ENCODE data around the gene PPP1R15B. TPM values are rescaled to one million over a fixed set of nuclear protein-coding genes. Genes with fewer than 3 reads are reported as not detected.

PPP1R15B gene
- total RNA-seq (66.9 and 77.0 TPM in 2 replicates), polyA plus RNA-seq (31.2 and 34.0 TPM in 2 replicates)

GRCh38 chr1:204411451-204412204 is at the start of gene PPP1R15B:
TSS of gene PPP1R15B (minus strand) at chr1:204411817. CDS start at chr1:204411411, 406 bp downstream.
- Histone ChIP-seq H3K9me2 (replicated peaks; ENCODE audit: insufficient read depth) (no peaks in the 10 kb centered on the region), H3K36me3 (replicated peaks; ENCODE audit: insufficient read depth, low read depth) (no peaks in the 10 kb centered on the region), H3K9me3 (ENCODE audit: low read depth) (no peaks in the 10 kb centered on the region), H3K79me2 (peaks cover 72% of the 10 kb centered on the region), H3K4me3 (peak within 1 kb of the TSS; percentile 96), H3K27ac (peak within 1 kb of the TSS; percentile 100), H3K4me2 (peak within 1 kb of the TSS; percentile 81), H3K27me3 (no peaks in the 10 kb centered on the region), H3K4me1 (ENCODE audit: insufficient read depth) (peaks cover 8% of the 10 kb centered on the region), H2AFZ (peak within 1 kb of the TSS; percentile 53), H4K20me1 (ENCODE audit: insufficient read depth, poor library complexity, severe bottlenecking) (peaks cover 43% of the 10 kb centered on the region)
- WGBS (ENCODE audit: low lambda C conversion rate, missing lambda C conversion rate) = 2% methylated on average over 59 of the region's 69 CpGs
- no peak for TF ChIP-seq EZH2phosphoT487 (IDR thresholded peaks at IDR 0.05; ENCODE audit: low read depth, severe bottlenecking, unreplicated experiment)
- TF ChIP-seq CTCF (IDR thresholded peaks at IDR 0.05; ENCODE audit: poor library complexity) = no peak
- TF ChIP-seq EZH2 (IDR thresholded peaks at IDR 0.05; ENCODE audit: borderline replicate concordance) = no peak
- peak; percentile 99 for DNase-seq (ENCODE audit: low spot score)

DNA sequence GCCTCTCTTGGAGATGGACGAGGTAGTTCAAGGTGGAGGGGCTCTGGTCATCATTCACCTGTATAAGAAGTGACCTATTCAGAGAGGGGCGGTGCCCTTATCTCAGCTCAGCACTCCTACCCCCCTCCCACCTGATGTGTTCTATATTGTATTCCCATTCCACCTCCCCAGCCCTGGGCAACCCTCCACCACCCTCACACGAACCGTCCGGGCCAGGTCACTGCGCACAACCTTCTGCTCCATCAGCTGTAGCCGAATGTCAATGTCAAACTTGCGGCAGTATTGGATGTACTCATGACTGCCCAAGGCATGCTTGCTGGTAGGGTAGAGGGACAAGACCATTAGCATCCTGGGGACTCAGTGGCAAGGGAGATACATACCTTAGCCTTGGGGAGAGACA is 48.7 kb upstream of the PPP1R15B start:
- Histone ChIP-seq H3K9me2 (replicated peaks; ENCODE audit: insufficient read depth) (no peaks in the 10 kb centered on the region), H2AFZ (no peak overlapping the region), H3K27me3 (no peaks in the 10 kb centered on the region), H3K36me3 (replicated peaks; ENCODE audit: insufficient read depth, low read depth) (no peaks in the 10 kb centered on the region), H3K79me2 (no peaks in the 10 kb centered on the region), H3K4me3 (no peak overlapping the region), H4K20me1 (ENCODE audit: insufficient read depth, poor library complexity, severe bottlenecking) (no peaks in the 10 kb centered on the region), H3K4me1 (ENCODE audit: insufficient read depth) (peaks cover 7% of the 10 kb centered on the region), H3K27ac (no peak overlapping the region), H3K4me2 (no peak overlapping the region), H3K9me3 (ENCODE audit: low read depth) (no peaks in the 10 kb centered on the region)
- WGBS (ENCODE audit: low lambda C conversion rate, missing lambda C conversion rate) = 96% methylated on average over 8 of the region's 8 CpGs
- TF ChIP-seq EZH2phosphoT487 (IDR thresholded peaks at IDR 0.05; ENCODE audit: low read depth, severe bottlenecking, unreplicated experiment) (no peak), CTCF (IDR thresholded peaks at IDR 0.05; ENCODE audit: poor library complexity) (no peak), EZH2 (IDR thresholded peaks at IDR 0.05; ENCODE audit: borderline replicate concordance) (no peak)
- DNase-seq (ENCODE audit: low spot score) = no peak

DNA sequence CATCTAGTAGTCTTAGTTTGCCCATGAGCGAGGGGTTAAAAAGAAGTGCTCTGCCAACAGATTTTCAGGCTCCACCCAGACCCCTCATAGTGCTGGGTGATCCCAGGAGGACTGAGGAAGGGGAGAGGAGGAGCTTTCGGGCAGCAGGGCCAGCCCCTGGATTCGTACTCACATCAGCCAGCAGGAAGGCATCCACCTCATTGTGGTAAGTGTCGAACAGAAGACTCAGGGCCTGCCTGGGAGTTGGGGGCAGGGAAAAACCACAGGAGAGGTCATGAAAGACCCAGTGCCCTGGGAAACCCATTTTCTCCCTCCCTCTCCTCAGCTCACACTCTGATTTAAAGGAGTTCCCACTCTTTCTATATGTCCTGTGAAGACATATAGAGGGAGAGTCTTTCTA is 48.1 kb upstream of the PPP1R15B start:
- Histone ChIP-seq H3K9me2 (replicated peaks; ENCODE audit: insufficient read depth) (no peaks in the 10 kb centered on the region), H3K79me2 (no peaks in the 10 kb centered on the region), H3K27me3 (no peaks in the 10 kb centered on the region), H3K27ac (no peak overlapping the region), H3K4me2 (no peak overlapping the region), H4K20me1 (ENCODE audit: insufficient read depth, poor library complexity, severe bottlenecking) (no peaks in the 10 kb centered on the region), H2AFZ (no peak overlapping the region), H3K4me1 (ENCODE audit: insufficient read depth) (peaks cover 7% of the 10 kb centered on the region), H3K4me3 (no peak overlapping the region), H3K9me3 (ENCODE audit: low read depth) (no peaks in the 10 kb centered on the region), H3K36me3 (replicated peaks; ENCODE audit: insufficient read depth, low read depth) (no peaks in the 10 kb centered on the region)
- 85% methylated on average over 4 of the region's 4 CpGs for WGBS (ENCODE audit: low lambda C conversion rate, missing lambda C conversion rate)
- TF ChIP-seq CTCF (IDR thresholded peaks at IDR 0.05; ENCODE audit: poor library complexity) (no peak), EZH2phosphoT487 (IDR thresholded peaks at IDR 0.05; ENCODE audit: low read depth, severe bottlenecking, unreplicated experiment) (no peak), EZH2 (IDR thresholded peaks at IDR 0.05; ENCODE audit: borderline replicate concordance) (no peak)
- DNase-seq (ENCODE audit: low spot score) = no peak
